Measurements from ENCODE around the gene RBFOX1.

Gene RBFOX1

GRCh38 chr16:7400117-7400890 lies 67.7 kb downstream of the RBFOX1 start:
- no peak for DNase-seq (ENCODE audit: insufficient read length, low spot score)
- FAIRE-seq = no peak

GRCh38 chr16:7404217-7404616 lies 71.6 kb downstream of the RBFOX1 start:
- no peak for FAIRE-seq
- no peak for DNase-seq (ENCODE audit: insufficient read length, low spot score)

GRCh38 chr16:7405166-7405565 lies 72.5 kb downstream of the RBFOX1 start:
- no peak for DNase-seq (ENCODE audit: insufficient read length, low spot score)
- no peak for FAIRE-seq

GRCh38 chr16:7408700-7409365 lies 76.2 kb downstream of the RBFOX1 start:
- DNase-seq (ENCODE audit: insufficient read length, low spot score) (no peak), FAIRE-seq (no peak)

- DNase-seq (ENCODE audit: insufficient read length, low spot score) (no peak), FAIRE-seq (no peak)
Measured at GRCh38 chr16:7419441-7419840, 86.8 kb downstream of the RBFOX1 start.

GRCh38 chr16:7420079-7420478 lies 87.4 kb downstream of the RBFOX1 start:
- FAIRE-seq (no peak), DNase-seq (ENCODE audit: insufficient read length, low spot score) (no peak)

GRCh38 chr16:7420843-7421242 lies 88.2 kb downstream of the RBFOX1 start:
- DNase-seq (ENCODE audit: insufficient read length, low spot score) = no peak
- no peak for FAIRE-seq

GRCh38 chr16:7421578-7421977 lies 88.9 kb downstream of the RBFOX1 start:
- no peak for DNase-seq (ENCODE audit: insufficient read length, low spot score)
- no peak for FAIRE-seq

GRCh38 chr16:7422036-7422888 lies 89.6 kb downstream of the RBFOX1 start:
- no peak for FAIRE-seq
- DNase-seq (ENCODE audit: insufficient read length, low spot score) = no peak

GRCh38 chr16:7423434-7424044 lies 90.9 kb downstream of the RBFOX1 start:
- DNase-seq (ENCODE audit: insufficient read length, low spot score) (no peak), FAIRE-seq (no peak)

GRCh38 chr16:7426161-7426560 lies 93.5 kb downstream of the RBFOX1 start:
- DNase-seq (ENCODE audit: insufficient read length, low spot score) = no peak
- no peak for FAIRE-seq

GRCh38 chr16:7431723-7432122 lies 99.1 kb downstream of the RBFOX1 start:
- DNase-seq (ENCODE audit: insufficient read length, low spot score) (no peak), FAIRE-seq (no peak)

- DNase-seq (ENCODE audit: insufficient read length, low spot score) = no peak
Measured at GRCh38 chr16:7436306-7436705, 103.7 kb downstream of the RBFOX1 start.

GRCh38 chr16:7437135-7437804 lies 104.6 kb downstream of the RBFOX1 start:
- DNase-seq (ENCODE audit: insufficient read length, low spot score) = no peak
- FAIRE-seq = no peak

More at GRCh38 chr16:7436306-7436705, 103.7 kb downstream of the RBFOX1 start:
- no peak for FAIRE-seq

- no peak for FAIRE-seq
- DNase-seq (ENCODE audit: insufficient read length, low spot score) = no peak
Measured at GRCh38 chr16:7437843-7438242, 105.2 kb downstream of the RBFOX1 start.

GRCh38 chr16:7438601-7439000 lies 106.0 kb downstream of the RBFOX1 start:
- no peak for FAIRE-seq

GRCh38 chr16:7439518-7439917 lies 106.9 kb downstream of the RBFOX1 start:
- FAIRE-seq (no peak), DNase-seq (ENCODE audit: insufficient read length, low spot score) (no peak)

More at GRCh38 chr16:7438601-7439000, 106.0 kb downstream of the RBFOX1 start:
- no peak for DNase-seq (ENCODE audit: insufficient read length, low spot score)

GRCh38 chr16:7440886-7441400 lies 108.3 kb downstream of the RBFOX1 start:
- FAIRE-seq (no peak), DNase-seq (ENCODE audit: insufficient read length, low spot score) (no peak)

GRCh38 chr16:7442050-7442449 lies 109.4 kb downstream of the RBFOX1 start:
- FAIRE-seq (no peak), DNase-seq (ENCODE audit: insufficient read length, low spot score) (no peak)

- DNase-seq (ENCODE audit: insufficient read length, low spot score) = no peak
- no peak for FAIRE-seq
Measured at GRCh38 chr16:7443142-7443541, 110.5 kb downstream of the RBFOX1 start.

All from GM19239 (cell line).